Measurements from ENCODE around the gene POLR2L.

The POLR2L gene

GRCh38 chr11:887589-887988 lies 45.3 kb upstream of the POLR2L start:
- no peaks in the 10 kb centered on the region for H3K4me1 ChIP-seq (ENCODE audit: control insufficient read depth in 1 of 2, insufficient read depth in 1 of 2, low read depth in 1 of 2, low read length in 1 of 2)
- TF ChIP-seq, protein P1, sequence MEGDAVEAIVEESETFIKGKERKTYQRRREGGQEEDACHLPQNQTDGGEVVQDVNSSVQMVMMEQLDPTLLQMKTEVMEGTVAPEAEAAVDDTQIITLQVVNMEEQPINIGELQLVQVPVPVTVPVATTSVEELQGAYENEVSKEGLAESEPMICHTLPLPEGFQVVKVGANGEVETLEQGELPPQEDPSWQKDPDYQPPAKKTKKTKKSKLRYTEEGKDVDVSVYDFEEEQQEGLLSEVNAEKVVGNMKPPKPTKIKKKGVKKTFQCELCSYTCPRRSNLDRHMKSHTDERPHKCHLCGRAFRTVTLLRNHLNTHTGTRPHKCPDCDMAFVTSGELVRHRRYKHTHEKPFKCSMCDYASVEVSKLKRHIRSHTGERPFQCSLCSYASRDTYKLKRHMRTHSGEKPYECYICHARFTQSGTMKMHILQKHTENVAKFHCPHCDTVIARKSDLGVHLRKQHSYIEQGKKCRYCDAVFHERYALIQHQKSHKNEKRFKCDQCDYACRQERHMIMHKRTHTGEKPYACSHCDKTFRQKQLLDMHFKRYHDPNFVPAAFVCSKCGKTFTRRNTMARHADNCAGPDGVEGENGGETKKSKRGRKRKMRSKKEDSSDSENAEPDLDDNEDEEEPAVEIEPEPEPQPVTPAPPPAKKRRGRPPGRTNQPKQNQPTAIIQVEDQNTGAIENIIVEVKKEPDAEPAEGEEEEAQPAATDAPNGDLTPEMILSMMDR (IDR thresholded peaks at IDR 0.05): no peak
- H3K9me3 ChIP-seq: no peaks in the 10 kb centered on the region
- H3K36me3 ChIP-seq: peaks cover 9% of the 10 kb centered on the region
- H3K27me3 ChIP-seq: no peaks in the 10 kb centered on the region
- H3K27ac ChIP-seq: no peak overlapping the region
- H3K4me3 ChIP-seq (ENCODE audit: low read depth in 1 of 2, low read length in 1 of 2): no peak overlapping the region

GRCh38 chr11:886568-886967 lies 44.2 kb upstream of the POLR2L start:
- Histone ChIP-seq H3K4me1 (ENCODE audit: control insufficient read depth in 1 of 2, insufficient read depth in 1 of 2, low read depth in 1 of 2, low read length in 1 of 2) (no peaks in the 10 kb centered on the region), H3K4me3 (ENCODE audit: low read depth in 1 of 2, low read length in 1 of 2) (no peak overlapping the region), H3K9me3 (no peaks in the 10 kb centered on the region), H3K27me3 (no peaks in the 10 kb centered on the region), H3K36me3 (peaks cover 9% of the 10 kb centered on the region), H3K27ac (no peak overlapping the region)
- TF ChIP-seq, protein P1 (IDR thresholded peaks at IDR 0.05): no peak

- H3K27me3 ChIP-seq: no peaks in the 10 kb centered on the region
- no peak overlapping the region for H3K27ac ChIP-seq
- no peak overlapping the region for H3K4me3 ChIP-seq (ENCODE audit: low read depth in 1 of 2, low read length in 1 of 2)
- H3K4me1 ChIP-seq (ENCODE audit: control insufficient read depth in 1 of 2, insufficient read depth in 1 of 2, low read depth in 1 of 2, low read length in 1 of 2): no peaks in the 10 kb centered on the region
- H3K9me3 ChIP-seq: no peaks in the 10 kb centered on the region
- TF ChIP-seq, protein P1 (IDR thresholded peaks at IDR 0.05): no peak
- peaks cover 18% of the 10 kb centered on the region for H3K36me3 ChIP-seq
Observed at GRCh38 chr11:884578-885070, 42.3 kb upstream of the POLR2L start.

DNA sequence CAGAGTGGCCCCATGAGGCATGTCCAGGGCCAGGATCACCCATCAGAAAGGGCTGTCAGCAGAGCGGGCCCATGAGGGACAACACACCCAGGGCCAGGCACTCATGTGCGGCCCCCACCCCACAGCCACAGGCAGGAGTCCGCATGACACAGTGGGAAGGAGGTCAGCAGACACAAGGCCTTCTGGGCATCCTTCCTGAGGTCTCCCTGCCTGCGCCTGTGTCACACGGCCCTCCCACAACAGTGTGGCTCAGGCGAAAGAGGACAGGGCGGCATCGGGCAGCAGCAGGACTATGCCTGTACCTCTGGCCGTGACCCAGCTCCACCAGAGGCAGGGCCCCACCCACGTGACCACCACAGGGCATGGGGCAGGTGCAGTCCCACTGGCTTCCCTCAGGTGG lies 41.2 kb upstream of the POLR2L start:
- Histone ChIP-seq H3K4me3 (ENCODE audit: low read depth in 1 of 2, low read length in 1 of 2) (no peak overlapping the region), H3K27me3 (no peaks in the 10 kb centered on the region), H3K4me1 (ENCODE audit: control insufficient read depth in 1 of 2, insufficient read depth in 1 of 2, low read depth in 1 of 2, low read length in 1 of 2) (no peaks in the 10 kb centered on the region), H3K9me3 (no peaks in the 10 kb centered on the region), H3K36me3 (peaks cover 20% of the 10 kb centered on the region), H3K27ac (no peak overlapping the region)
- TF ChIP-seq, protein P1 (IDR thresholded peaks at IDR 0.05): no peak

GRCh38 chr11:882596-882995 lies 40.3 kb upstream of the POLR2L start:
- Histone ChIP-seq H3K9me3 (no peaks in the 10 kb centered on the region), H3K4me3 (ENCODE audit: low read depth in 1 of 2, low read length in 1 of 2) (no peak overlapping the region), H3K27me3 (no peaks in the 10 kb centered on the region), H3K4me1 (ENCODE audit: control insufficient read depth in 1 of 2, insufficient read depth in 1 of 2, low read depth in 1 of 2, low read length in 1 of 2) (no peaks in the 10 kb centered on the region), H3K27ac (no peak overlapping the region), H3K36me3 (peaks cover 17% of the 10 kb centered on the region)
- TF ChIP-seq, protein P1 (IDR thresholded peaks at IDR 0.05): no peak

GRCh38 chr11:880447-880846 lies 38.1 kb upstream of the POLR2L start:
- peaks cover 16% of the 10 kb centered on the region for H3K36me3 ChIP-seq
- no peak overlapping the region for H3K4me3 ChIP-seq (ENCODE audit: low read depth in 1 of 2, low read length in 1 of 2)
- TF ChIP-seq, protein P1 (IDR thresholded peaks at IDR 0.05): no peak
- no peaks in the 10 kb centered on the region for H3K9me3 ChIP-seq
- H3K27ac ChIP-seq: no peak overlapping the region
- H3K4me1 ChIP-seq (ENCODE audit: control insufficient read depth in 1 of 2, insufficient read depth in 1 of 2, low read depth in 1 of 2, low read length in 1 of 2): no peaks in the 10 kb centered on the region
- no peaks in the 10 kb centered on the region for H3K27me3 ChIP-seq

Data from neutrophil (primary cell).